Fibroblast of the aortic adventitia (primary cell): ENCODE measurements around the gene CPSF4L. TPM values are rescaled to one million over a fixed set of nuclear protein-coding genes. Genes with fewer than 3 reads are reported as not detected.

Source experiments
- DNase-seq: peaks from one replicate; pipeline ENCODE4 v3.0.0-alpha.2; 2010; ENCODE audit warnings: low read depth
- H3K4me3 ChIP-seq: 2 replicates; pipeline ENCODE4 v1.5.1; 2011; ENCODE audit warnings: low read depth, mild to moderate bottlenecking, control low read depth, low read length, moderate library complexity
- total RNA-seq: library from RNA; depleted of rRNA; stranded (reverse); fragments of >200 nt; gene quantifications from 2 replicates; pipeline ENCODE4 v1.2.3, GENCODE V29; 2012; ENCODE audit warnings: low replicate concordance
- TF ChIP-seq, protein P1 (sequence below): IDR thresholded peaks from 2 replicates; pipeline ENCODE4 v1.5.1; 2011; ENCODE audit warnings: mild to moderate bottlenecking, low read length, control low read depth, inconsistent platforms; ENCODE audit not compliant: insufficient read depth

Gene CPSF4L
- total RNA-seq, 1 donor, result not detected

DNA sequence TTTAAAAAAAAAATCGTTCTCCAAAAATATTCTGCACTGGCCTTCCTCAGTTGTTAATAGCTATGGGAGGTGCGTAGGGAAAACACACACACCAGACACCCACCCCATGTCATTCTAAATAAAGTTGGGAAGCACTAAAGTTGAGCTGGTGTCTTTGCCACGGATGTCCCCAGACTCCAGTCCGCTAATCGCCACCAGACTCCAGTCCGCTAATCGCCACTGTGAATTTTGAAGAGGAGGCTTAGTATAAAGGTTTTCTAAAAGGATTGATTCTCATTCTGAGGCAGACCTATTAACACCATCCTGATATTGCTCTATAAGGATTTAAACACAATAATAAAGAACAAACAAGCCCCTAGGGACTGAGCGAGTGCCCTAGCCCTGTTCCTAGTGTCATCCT, 22.7 kb upstream of the CPSF4L start:
- DNase-seq, result no peak
- no peak overlapping the region for H3K4me3 ChIP-seq
- TF ChIP-seq, protein P1, sequence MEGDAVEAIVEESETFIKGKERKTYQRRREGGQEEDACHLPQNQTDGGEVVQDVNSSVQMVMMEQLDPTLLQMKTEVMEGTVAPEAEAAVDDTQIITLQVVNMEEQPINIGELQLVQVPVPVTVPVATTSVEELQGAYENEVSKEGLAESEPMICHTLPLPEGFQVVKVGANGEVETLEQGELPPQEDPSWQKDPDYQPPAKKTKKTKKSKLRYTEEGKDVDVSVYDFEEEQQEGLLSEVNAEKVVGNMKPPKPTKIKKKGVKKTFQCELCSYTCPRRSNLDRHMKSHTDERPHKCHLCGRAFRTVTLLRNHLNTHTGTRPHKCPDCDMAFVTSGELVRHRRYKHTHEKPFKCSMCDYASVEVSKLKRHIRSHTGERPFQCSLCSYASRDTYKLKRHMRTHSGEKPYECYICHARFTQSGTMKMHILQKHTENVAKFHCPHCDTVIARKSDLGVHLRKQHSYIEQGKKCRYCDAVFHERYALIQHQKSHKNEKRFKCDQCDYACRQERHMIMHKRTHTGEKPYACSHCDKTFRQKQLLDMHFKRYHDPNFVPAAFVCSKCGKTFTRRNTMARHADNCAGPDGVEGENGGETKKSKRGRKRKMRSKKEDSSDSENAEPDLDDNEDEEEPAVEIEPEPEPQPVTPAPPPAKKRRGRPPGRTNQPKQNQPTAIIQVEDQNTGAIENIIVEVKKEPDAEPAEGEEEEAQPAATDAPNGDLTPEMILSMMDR, result no peak

DNA sequence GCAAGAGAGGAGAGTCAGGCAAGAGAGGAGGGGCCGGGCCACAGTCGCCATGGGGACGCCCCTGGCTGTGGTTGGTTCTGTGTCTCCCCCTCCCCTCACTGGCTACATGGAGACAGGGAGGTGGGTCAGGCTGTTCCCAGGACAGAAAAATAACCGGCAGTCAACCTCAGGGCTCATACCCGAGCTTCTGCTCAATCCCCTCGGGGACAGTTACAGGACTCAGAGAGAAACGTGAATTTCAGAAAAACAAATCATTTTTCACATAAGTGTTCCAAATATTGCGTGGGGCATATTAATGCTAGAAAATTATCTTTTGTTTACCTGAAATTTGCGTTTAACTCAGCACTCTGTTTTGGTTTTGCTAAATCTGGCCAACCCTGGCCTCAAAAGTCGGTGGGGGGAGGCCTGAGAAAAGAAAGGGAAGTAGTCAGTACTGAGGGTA, 22.2 kb upstream of the CPSF4L start:
- TF ChIP-seq, protein P1, result no peak
- H3K4me3 ChIP-seq, result no peak overlapping the region
- DNase-seq, result no peak

DNA sequence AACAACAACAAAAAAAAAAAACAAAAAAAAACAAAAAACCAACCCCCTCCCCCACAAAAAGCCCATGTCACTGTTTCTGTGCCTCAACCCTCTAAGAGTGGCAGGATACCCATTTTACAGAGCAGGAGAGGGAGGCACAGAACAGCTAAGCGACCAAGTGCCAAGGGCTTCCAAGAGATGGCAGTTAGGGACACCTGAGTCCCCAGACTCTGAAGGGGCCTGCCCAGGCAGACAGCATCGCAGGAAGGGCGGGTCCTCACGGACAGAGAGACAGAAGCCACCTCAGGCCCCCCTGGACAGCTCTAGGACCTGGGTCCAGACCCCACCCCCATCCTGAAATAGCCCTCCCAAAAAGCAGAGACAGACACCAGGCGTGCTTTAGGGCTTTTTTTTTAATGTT, 21.6 kb upstream of the CPSF4L start:
- H3K4me3 ChIP-seq, result no peak overlapping the region
- TF ChIP-seq, protein P1, result no peak
- DNase-seq, result no peak

DNA sequence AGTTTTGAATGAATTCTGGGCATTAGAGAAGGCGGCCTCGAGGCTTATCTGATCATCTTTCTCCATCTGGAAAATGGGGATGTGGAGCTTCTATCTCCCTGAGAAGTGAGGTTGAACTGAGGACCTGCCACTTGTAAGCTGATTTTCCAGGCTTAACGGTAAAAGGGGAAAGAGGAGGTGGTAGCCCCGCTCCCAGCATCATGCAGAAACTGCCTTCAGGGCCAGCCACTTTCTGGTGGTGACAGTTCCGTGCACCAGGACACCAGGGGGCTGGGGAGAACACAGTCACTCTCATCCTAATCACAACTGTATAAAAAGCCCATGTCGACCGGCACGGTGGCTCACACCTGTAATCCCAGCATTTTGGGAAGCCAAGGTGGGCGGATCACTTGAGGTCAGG, 20.9 kb upstream of the CPSF4L start:
- DNase-seq, result no peak
- TF ChIP-seq, protein P1, result no peak
- H3K4me3 ChIP-seq, result no peak overlapping the region

DNA sequence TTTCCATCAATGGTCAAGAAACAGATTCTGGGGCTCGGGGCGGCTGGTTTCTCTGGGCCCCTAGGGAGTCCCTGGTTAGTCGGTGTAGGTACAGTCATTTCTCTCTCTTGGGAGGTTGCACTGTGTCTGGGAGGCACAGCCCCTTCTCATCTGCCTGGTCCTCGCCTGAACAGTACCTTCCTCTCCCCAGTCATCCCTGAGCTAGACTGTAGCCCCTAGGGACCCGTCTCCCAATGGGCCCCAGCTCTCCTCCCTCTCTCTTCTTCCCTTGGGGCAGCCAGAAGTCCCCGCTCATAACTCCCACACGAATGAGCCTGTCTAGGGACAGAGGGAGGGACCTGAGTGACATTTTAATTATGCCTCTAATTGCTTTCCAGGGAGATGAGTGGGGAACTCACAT, 20.2 kb upstream of the CPSF4L start:
- DNase-seq, result no peak
- TF ChIP-seq, protein P1, result no peak
- no peak overlapping the region for H3K4me3 ChIP-seq

DNA sequence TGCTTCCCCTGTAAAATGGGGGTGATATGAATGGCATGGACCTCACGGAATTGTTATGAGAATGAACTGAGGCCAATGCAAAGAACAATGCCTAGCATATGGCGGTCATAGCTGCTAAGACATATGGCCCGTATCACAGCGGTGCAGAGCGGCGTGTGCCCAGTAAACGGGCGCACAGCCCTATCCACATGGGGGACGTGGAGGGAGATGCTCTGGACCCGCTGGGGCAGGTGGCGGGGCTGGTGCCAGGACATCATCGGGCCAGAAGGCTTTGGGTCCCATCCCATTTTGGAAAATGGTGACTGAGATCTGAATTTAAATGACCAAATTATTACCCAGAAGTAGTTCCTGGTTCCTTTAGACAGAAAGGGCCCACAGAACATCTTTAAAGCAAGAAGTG, 18.5 kb upstream of the CPSF4L start:
- H3K4me3 ChIP-seq, result no peak overlapping the region
- no peak for DNase-seq
- TF ChIP-seq, protein P1, result no peak

DNA sequence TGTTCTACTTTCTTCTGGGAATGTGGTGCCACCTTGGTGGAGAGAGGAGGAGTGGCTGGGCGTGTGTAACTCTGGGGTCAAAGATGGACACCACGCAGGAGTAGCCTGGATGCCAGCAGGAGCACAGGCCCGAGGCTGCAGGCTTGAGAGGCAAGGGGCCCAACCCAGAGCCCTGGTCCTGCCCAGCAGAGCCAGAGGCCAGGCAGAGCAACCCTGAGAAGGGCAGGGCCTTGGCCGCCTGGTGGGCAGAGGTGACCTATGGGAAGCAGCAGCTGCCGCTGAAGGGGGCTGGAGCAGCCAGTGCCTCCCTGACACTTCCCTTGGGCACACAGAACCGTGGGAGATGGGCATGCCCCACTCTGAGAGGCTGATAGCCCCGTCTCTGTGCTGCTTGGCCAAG, 18.0 kb upstream of the CPSF4L start:
- no peak overlapping the region for H3K4me3 ChIP-seq
- TF ChIP-seq, protein P1, result no peak
- no peak for DNase-seq
